Measurements from ENCODE around the gene SMAD9. TPM values are rescaled to one million over a fixed set of nuclear protein-coding genes. Genes with fewer than 3 reads are reported as not detected.

SMAD9 gene
- total and polyA plus RNA-seq, 4 donors, result 2.5 to 35.0 (median 6.2) TPM

GRCh38 chr13:36914648-36915047 is 5.4 kb downstream of the SMAD9 start:
- 87 to 88% methylated on average over 4 of the region's 4 CpGs for WGBS, 2 donors
- ATAC-seq (ENCODE audit: insufficient read depth, low FRiP score), result no peak
- H3K4me1 ChIP-seq (ENCODE audit: control insufficient read depth in 5 of 5, insufficient read depth in 5 of 5, low read length in 5 of 5), result peaks cover 1 to 29% (median 4%) of the 10 kb centered on the region in 5 donors

DNA sequence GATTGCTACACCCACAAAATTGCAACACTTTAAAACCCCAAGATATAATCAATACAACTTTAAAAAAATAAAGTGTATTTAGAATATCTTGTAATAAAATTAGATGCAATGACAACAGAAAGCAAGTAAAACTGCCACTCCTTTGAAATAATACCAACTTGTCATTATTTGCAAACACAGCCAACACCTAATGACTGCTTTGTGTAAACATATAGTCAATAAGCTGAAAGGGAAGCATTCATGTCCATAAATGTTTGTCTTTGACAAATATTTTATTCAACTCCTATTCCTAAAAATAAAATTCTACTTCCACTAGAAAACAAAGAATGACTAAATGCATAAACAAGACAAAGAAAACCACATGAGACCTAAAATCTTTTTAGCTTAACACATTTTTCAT is 6.6 kb downstream of the SMAD9 start:
- Histone ChIP-seq H3K9ac (ENCODE audit: insufficient read depth in 1 of 2, low read length in 2 of 2) (no peak overlapping the region), H3K36me3 (ENCODE audit: control insufficient read depth in 4 of 4, insufficient read depth in 4 of 4, low read length in 4 of 4) (no peaks in the 10 kb centered on the region), H3K4me1 (ENCODE audit: control insufficient read depth in 5 of 5, insufficient read depth in 5 of 5, low read length in 5 of 5) (peaks cover 1 to 23% (median 4%) of the 10 kb centered on the region in 5 donors), H3K4me3 (no peak overlapping the region), H3K27me3 (ENCODE audit: control insufficient read depth in 3 of 3, insufficient read depth in 3 of 3, low read length in 2 of 3) (no peaks in the 10 kb centered on the region), H3K27ac (ENCODE audit: low read depth in 1 of 2, low read length in 1 of 2) (no peak overlapping the region), H3K9me3 (ENCODE audit: control insufficient read depth in 4 of 4, insufficient read depth in 3 of 4, low read length in 3 of 4) (no peaks in the 10 kb centered on the region)
- TF ChIP-seq CTCF (IDR thresholded peaks at IDR 0.05; ENCODE audit: control extremely low read depth, extremely low read depth), result no peak
- no peak for DNase-seq
- ATAC-seq (ENCODE audit: insufficient read depth, low FRiP score), result no peak

More at GRCh38 chr13:36914648-36915047, 5.4 kb downstream of the SMAD9 start:
- Histone ChIP-seq H3K36me3 (ENCODE audit: control insufficient read depth in 4 of 4, insufficient read depth in 4 of 4, low read length in 4 of 4) (no peaks in the 10 kb centered on the region), H3K27me3 (ENCODE audit: control insufficient read depth in 3 of 3, insufficient read depth in 3 of 3, low read length in 2 of 3) (no peaks in the 10 kb centered on the region), H3K27ac (ENCODE audit: low read depth in 1 of 2, low read length in 1 of 2) (no peak overlapping the region), H3K9me3 (ENCODE audit: control insufficient read depth in 4 of 4, insufficient read depth in 3 of 4, low read length in 3 of 4) (no peaks in the 10 kb centered on the region), H3K9ac (ENCODE audit: insufficient read depth in 1 of 2, low read length in 2 of 2) (no peak overlapping the region), H3K4me3 (no peak overlapping the region)
- TF ChIP-seq CTCF (IDR thresholded peaks at IDR 0.05; ENCODE audit: control extremely low read depth, extremely low read depth), result no peak
- DNase-seq, result no peak

- Histone ChIP-seq H3K27ac (ENCODE audit: low read depth in 1 of 2, low read length in 1 of 2) (no peak overlapping the region), H3K9ac (ENCODE audit: insufficient read depth in 1 of 2, low read length in 2 of 2) (no peak overlapping the region), H3K9me3 (ENCODE audit: control insufficient read depth in 4 of 4, insufficient read depth in 3 of 4, low read length in 3 of 4) (no peaks in the 10 kb centered on the region), H3K4me3 (no peak overlapping the region), H3K27me3 (ENCODE audit: control insufficient read depth in 3 of 3, insufficient read depth in 3 of 3, low read length in 2 of 3) (no peaks in the 10 kb centered on the region), H3K4me1 (ENCODE audit: control insufficient read depth in 5 of 5, insufficient read depth in 5 of 5, low read length in 5 of 5) (peaks cover 1 to 18% (median 4%) of the 10 kb centered on the region in 5 donors), H3K36me3 (ENCODE audit: control insufficient read depth in 4 of 4, insufficient read depth in 4 of 4, low read length in 4 of 4) (no peaks in the 10 kb centered on the region)
- no peak for ATAC-seq (ENCODE audit: insufficient read depth, low FRiP score)
- DNase-seq, result no peak
- TF ChIP-seq CTCF (IDR thresholded peaks at IDR 0.05; ENCODE audit: control extremely low read depth, extremely low read depth), result no peak
- WGBS, 2 donors, result 57 to 70% methylated on average over 2 of the region's 2 CpGs
Observed at GRCh38 chr13:36912973-36913372, 7.1 kb downstream of the SMAD9 start.

- ATAC-seq (ENCODE audit: insufficient read depth, low FRiP score) (no peak), DNase-seq (no peak)
- Histone ChIP-seq H3K4me3 (no peak overlapping the region), H3K4me1 (ENCODE audit: control insufficient read depth in 5 of 5, insufficient read depth in 5 of 5, low read length in 5 of 5) (peaks cover 1 to 12% (median 4%) of the 10 kb centered on the region in 5 donors), H3K27ac (ENCODE audit: low read depth in 1 of 2, low read length in 1 of 2) (no peak overlapping the region), H3K36me3 (ENCODE audit: control insufficient read depth in 4 of 4, insufficient read depth in 4 of 4, low read length in 4 of 4) (no peaks in the 10 kb centered on the region), H3K27me3 (ENCODE audit: control insufficient read depth in 3 of 3, insufficient read depth in 3 of 3, low read length in 2 of 3) (no peaks in the 10 kb centered on the region), H3K9me3 (ENCODE audit: control insufficient read depth in 4 of 4, insufficient read depth in 3 of 4, low read length in 3 of 4) (no peaks in the 10 kb centered on the region), H3K9ac (ENCODE audit: insufficient read depth in 1 of 2, low read length in 2 of 2) (no peak overlapping the region)
- no peak for TF ChIP-seq CTCF (IDR thresholded peaks at IDR 0.05; ENCODE audit: control extremely low read depth, extremely low read depth)
Observed at GRCh38 chr13:36912369-36912768, 7.7 kb downstream of the SMAD9 start.

All from lung (tissue), 12 donors.